ENCODE measurements around the gene RANBP1. TPM values are rescaled to one million over a fixed set of nuclear protein-coding genes. Genes with fewer than 3 reads are reported as not detected.

RANBP1 gene
- polyA plus RNA-seq, 2 of the 4 experiments (the other 2 are of a cell fraction): 239 to 338 TPM

DNA sequence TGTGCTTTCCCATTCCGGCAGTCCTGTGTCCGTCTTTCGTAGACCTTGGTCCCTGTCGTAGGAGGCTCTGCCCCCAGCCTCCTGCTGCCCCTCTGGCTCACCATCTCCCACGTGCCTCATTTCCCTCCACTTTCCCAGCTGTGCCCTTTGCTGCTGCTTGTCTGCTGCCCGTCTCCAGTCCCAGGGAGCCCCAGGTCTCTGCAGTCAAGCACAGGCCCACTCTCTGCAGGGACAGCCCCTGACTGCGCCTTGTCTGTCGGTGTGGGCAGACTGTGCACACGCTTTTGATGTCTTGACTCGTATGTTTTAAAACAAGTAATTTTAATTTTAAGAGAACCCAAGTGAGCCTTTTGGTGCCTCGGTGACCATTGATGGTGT, 23.4 kb upstream of the RANBP1 start (continued):
- TF ChIP-seq, protein P1, sequence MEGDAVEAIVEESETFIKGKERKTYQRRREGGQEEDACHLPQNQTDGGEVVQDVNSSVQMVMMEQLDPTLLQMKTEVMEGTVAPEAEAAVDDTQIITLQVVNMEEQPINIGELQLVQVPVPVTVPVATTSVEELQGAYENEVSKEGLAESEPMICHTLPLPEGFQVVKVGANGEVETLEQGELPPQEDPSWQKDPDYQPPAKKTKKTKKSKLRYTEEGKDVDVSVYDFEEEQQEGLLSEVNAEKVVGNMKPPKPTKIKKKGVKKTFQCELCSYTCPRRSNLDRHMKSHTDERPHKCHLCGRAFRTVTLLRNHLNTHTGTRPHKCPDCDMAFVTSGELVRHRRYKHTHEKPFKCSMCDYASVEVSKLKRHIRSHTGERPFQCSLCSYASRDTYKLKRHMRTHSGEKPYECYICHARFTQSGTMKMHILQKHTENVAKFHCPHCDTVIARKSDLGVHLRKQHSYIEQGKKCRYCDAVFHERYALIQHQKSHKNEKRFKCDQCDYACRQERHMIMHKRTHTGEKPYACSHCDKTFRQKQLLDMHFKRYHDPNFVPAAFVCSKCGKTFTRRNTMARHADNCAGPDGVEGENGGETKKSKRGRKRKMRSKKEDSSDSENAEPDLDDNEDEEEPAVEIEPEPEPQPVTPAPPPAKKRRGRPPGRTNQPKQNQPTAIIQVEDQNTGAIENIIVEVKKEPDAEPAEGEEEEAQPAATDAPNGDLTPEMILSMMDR (IDR thresholded peaks at IDR 0.05): no peak
- TF ChIP-seq, protein P2, sequence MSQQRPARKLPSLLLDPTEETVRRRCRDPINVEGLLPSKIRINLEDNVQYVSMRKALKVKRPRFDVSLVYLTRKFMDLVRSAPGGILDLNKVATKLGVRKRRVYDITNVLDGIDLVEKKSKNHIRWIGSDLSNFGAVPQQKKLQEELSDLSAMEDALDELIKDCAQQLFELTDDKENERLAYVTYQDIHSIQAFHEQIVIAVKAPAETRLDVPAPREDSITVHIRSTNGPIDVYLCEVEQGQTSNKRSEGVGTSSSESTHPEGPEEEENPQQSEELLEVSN (IDR thresholded peaks at IDR 0.05; ENCODE audit: borderline replicate concordance, low read depth): no peak
- no peak for TF ChIP-seq HDAC2 (IDR thresholded peaks at IDR 0.05)
- no peak for TF ChIP-seq CHD4 (IDR thresholded peaks at IDR 0.05; ENCODE audit: borderline replicate concordance)
- no peak for TF ChIP-seq POLR2AphosphoS2 (conservative IDR thresholded peaks at IDR 0.05; ENCODE audit: low read length)

DNA sequence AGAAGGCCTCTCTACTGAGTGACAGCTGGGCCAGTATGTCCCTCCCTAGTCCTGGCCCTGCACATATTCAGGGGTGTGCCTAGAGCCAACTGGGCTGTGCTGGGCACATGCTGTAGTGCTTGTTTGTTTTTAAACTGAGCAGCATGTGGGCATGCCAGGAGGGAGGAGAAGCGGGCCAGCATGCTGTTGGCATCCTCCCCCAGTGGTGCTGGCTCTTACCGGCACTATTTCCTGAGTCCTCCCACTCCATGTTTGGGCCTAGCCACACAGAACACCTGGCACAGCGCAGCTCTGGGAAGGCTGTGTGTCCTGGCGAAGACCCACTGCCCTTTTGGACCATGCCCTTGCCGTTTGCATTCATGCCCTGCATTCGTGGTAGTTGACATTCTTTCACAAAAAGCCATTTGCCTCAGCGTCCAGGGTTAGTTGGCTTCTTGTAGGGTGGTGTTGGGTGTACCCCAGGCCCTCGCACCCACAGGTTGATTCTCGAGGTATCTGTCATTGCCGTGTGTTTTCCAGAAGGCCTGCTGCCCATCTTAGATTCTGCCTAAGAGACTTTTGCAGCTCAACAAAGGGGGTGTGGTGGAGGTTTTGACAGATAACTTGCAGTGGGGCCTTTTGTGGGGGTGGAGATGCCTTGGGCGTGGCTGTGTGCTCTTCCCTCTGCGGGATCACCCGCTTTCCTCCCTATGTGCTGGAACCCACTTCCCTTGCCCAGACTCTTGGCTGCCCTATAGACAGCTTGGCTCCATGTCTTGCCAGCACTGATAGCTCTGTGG, 22.3 kb upstream of the RANBP1 start:
- DNase-seq (ENCODE audit: low read depth in 1 of 2, low spot score in 1 of 2) (no peak), ATAC-seq (no peak), FAIRE-seq (no peak)
- H3K4me3 ChIP-seq: no peak overlapping the region
- H3K4me1 ChIP-seq: no peaks in the 10 kb centered on the region
- 94% methylated on average over 12 of the region's 13 CpGs for WGBS (ENCODE audit: missing lambda C conversion rate)
- CTCF ChIA-PET: interaction anchor here (1.1 kb wide), 1 partner anchor 18 kb away, joined by 4 read pairs; no protein-coding TSS in a partner anchor
- TF ChIP-seq, protein P3, sequence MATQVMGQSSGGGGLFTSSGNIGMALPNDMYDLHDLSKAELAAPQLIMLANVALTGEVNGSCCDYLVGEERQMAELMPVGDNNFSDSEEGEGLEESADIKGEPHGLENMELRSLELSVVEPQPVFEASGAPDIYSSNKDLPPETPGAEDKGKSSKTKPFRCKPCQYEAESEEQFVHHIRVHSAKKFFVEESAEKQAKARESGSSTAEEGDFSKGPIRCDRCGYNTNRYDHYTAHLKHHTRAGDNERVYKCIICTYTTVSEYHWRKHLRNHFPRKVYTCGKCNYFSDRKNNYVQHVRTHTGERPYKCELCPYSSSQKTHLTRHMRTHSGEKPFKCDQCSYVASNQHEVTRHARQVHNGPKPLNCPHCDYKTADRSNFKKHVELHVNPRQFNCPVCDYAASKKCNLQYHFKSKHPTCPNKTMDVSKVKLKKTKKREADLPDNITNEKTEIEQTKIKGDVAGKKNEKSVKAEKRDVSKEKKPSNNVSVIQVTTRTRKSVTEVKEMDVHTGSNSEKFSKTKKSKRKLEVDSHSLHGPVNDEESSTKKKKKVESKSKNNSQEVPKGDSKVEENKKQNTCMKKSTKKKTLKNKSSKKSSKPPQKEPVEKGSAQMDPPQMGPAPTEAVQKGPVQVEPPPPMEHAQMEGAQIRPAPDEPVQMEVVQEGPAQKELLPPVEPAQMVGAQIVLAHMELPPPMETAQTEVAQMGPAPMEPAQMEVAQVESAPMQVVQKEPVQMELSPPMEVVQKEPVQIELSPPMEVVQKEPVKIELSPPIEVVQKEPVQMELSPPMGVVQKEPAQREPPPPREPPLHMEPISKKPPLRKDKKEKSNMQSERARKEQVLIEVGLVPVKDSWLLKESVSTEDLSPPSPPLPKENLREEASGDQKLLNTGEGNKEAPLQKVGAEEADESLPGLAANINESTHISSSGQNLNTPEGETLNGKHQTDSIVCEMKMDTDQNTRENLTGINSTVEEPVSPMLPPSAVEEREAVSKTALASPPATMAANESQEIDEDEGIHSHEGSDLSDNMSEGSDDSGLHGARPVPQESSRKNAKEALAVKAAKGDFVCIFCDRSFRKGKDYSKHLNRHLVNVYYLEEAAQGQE (IDR thresholded peaks at IDR 0.05): no peak
- no peak for TF ChIP-seq SREBF2 (IDR thresholded peaks at IDR 0.05)
- TF ChIP-seq BHLHE40 (IDR thresholded peaks at IDR 0.05; ENCODE audit: low read depth, low read length): no peak
- TF ChIP-seq TP53 (CRISPR knock-in tag; IDR thresholded peaks at IDR 0.05): no peak
- TF ChIP-seq TFCP2L1 (CRISPR knock-in tag; IDR thresholded peaks at IDR 0.05): no peak
- TF ChIP-seq, protein P4, sequence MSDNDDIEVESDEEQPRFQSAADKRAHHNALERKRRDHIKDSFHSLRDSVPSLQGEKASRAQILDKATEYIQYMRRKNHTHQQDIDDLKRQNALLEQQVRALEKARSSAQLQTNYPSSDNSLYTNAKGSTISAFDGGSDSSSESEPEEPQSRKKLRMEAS (IDR thresholded peaks at IDR 0.05): no peak
- TF ChIP-seq RARB (CRISPR knock-in tag; IDR thresholded peaks at IDR 0.05): no peak
- no peak for TF ChIP-seq FOSB (CRISPR knock-in tag; IDR thresholded peaks at IDR 0.05)
- no peak for TF ChIP-seq HOXA7 (CRISPR knock-in tag; IDR thresholded peaks at IDR 0.05)
- TF ChIP-seq MYC (IDR thresholded peaks at IDR 0.05; ENCODE audit: borderline replicate concordance, low read length): no peak
- no peak for TF ChIP-seq EHMT2 (IDR thresholded peaks at IDR 0.05; ENCODE audit: low read depth)
- TF ChIP-seq GATA3 (IDR thresholded peaks at IDR 0.05; ENCODE audit: borderline replicate concordance): no peak
- TF ChIP-seq, protein P5, sequence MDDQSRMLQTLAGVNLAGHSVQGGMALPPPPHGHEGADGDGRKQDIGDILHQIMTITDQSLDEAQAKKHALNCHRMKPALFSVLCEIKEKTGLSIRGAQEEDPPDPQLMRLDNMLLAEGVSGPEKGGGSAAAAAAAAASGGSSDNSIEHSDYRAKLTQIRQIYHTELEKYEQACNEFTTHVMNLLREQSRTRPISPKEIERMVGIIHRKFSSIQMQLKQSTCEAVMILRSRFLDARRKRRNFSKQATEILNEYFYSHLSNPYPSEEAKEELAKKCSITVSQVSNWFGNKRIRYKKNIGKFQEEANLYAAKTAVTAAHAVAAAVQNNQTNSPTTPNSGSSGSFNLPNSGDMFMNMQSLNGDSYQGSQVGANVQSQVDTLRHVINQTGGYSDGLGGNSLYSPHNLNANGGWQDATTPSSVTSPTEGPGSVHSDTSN (IDR thresholded peaks at IDR 0.05): no peak
- TF ChIP-seq POLR2A (IDR thresholded peaks at IDR 0.05; ENCODE audit: low read length): no peak
- TF ChIP-seq FOXS1 (CRISPR knock-in tag; IDR thresholded peaks at IDR 0.05): no peak
- TF ChIP-seq CBX2 (IDR thresholded peaks at IDR 0.05; ENCODE audit: borderline replicate concordance, low read depth): no peak
- TF ChIP-seq, protein P6, sequence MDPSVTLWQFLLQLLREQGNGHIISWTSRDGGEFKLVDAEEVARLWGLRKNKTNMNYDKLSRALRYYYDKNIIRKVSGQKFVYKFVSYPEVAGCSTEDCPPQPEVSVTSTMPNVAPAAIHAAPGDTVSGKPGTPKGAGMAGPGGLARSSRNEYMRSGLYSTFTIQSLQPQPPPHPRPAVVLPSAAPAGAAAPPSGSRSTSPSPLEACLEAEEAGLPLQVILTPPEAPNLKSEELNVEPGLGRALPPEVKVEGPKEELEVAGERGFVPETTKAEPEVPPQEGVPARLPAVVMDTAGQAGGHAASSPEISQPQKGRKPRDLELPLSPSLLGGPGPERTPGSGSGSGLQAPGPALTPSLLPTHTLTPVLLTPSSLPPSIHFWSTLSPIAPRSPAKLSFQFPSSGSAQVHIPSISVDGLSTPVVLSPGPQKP (IDR thresholded peaks at IDR 0.05; ENCODE audit: low read depth, low read length): no peak
- TF ChIP-seq HDAC2 (IDR thresholded peaks at IDR 0.05): no peak
- no peak overlapping the region for H3K4me2 ChIP-seq
- H3K9me3 ChIP-seq: 0 out of 3 replicates have a peak, but pooled peaks cover 3% of the 10 kb centered on the region
- no peak overlapping the region for H3K27ac ChIP-seq
- POLR2A ChIA-PET: interaction anchor here (1.3 kb wide), 1 partner anchor 14 kb away, joined by 3 read pairs; no protein-coding TSS in a partner anchor
